ENCODE measurements around the gene ZNF613. TPM values are rescaled to one million over a fixed set of nuclear protein-coding genes. Genes with fewer than 3 reads are reported as not detected.

The ZNF613 gene
- total RNA-seq, 1 donor from 2014 or later, result 6.5 TPM

- H3K27me3 Mint-ChIP-seq (ENCODE audit: low read depth), result no peaks in the 10 kb centered on the region
- no peak overlapping the region for H3K27ac Mint-ChIP-seq (ENCODE audit: unreplicated experiment)
- TF ChIP-seq, protein P1, sequence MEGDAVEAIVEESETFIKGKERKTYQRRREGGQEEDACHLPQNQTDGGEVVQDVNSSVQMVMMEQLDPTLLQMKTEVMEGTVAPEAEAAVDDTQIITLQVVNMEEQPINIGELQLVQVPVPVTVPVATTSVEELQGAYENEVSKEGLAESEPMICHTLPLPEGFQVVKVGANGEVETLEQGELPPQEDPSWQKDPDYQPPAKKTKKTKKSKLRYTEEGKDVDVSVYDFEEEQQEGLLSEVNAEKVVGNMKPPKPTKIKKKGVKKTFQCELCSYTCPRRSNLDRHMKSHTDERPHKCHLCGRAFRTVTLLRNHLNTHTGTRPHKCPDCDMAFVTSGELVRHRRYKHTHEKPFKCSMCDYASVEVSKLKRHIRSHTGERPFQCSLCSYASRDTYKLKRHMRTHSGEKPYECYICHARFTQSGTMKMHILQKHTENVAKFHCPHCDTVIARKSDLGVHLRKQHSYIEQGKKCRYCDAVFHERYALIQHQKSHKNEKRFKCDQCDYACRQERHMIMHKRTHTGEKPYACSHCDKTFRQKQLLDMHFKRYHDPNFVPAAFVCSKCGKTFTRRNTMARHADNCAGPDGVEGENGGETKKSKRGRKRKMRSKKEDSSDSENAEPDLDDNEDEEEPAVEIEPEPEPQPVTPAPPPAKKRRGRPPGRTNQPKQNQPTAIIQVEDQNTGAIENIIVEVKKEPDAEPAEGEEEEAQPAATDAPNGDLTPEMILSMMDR (IDR thresholded peaks at IDR 0.05), result no peak
- no peaks in the 10 kb centered on the region for H3K4me1 Mint-ChIP-seq (ENCODE audit: low read depth)
- no peak overlapping the region for H3K4me3 Mint-ChIP-seq (ENCODE audit: unreplicated experiment)
- H3K36me3 Mint-ChIP-seq (ENCODE audit: low read depth), result peaks cover 78% of the 10 kb centered on the region
- peaks cover 79% of the 10 kb centered on the region for H3K9me3 Mint-ChIP-seq (ENCODE audit: low read depth)
- no peak for DNase-seq (ENCODE audit: low spot score)
Measured at GRCh38 chr19:51993422-51993821, 66.2 kb downstream of the ZNF613 start.

- H3K4me3 Mint-ChIP-seq (ENCODE audit: unreplicated experiment), result no peak overlapping the region
- no peaks in the 10 kb centered on the region for H3K27me3 Mint-ChIP-seq (ENCODE audit: low read depth)
- H3K4me1 Mint-ChIP-seq (ENCODE audit: low read depth), result no peaks in the 10 kb centered on the region
- TF ChIP-seq, protein P1 (IDR thresholded peaks at IDR 0.05), result no peak
- peaks cover 75% of the 10 kb centered on the region for H3K9me3 Mint-ChIP-seq (ENCODE audit: low read depth)
- H3K36me3 Mint-ChIP-seq (ENCODE audit: low read depth), result peaks cover 80% of the 10 kb centered on the region
- H3K27ac Mint-ChIP-seq (ENCODE audit: unreplicated experiment), result no peak overlapping the region
- DNase-seq (ENCODE audit: low spot score), result no peak
Measured at GRCh38 chr19:51994048-51994644, 66.9 kb downstream of the ZNF613 start.

Other genes with a start within 250 kb of the ZNF613 start
- gene SPACA6, start 234.1 kb upstream of the ZNF613 start, total RNA-seq, result 20.4 to 39.5 TPM (median 24.3 TPM) in 3 replicates
- not detected in 3 replicates for gene HAS1, start 203.5 kb upstream of the ZNF613 start, total RNA-seq
- not detected in 3 replicates for gene FPR1, start 175.6 kb upstream of the ZNF613 start, total RNA-seq
- gene FPR2, start 166.3 kb upstream of the ZNF613 start, total RNA-seq, result not detected in 3 replicates
- not detected in 3 replicates for gene FPR3, start 132.3 kb upstream of the ZNF613 start, total RNA-seq
- 11.2 to 17.4 TPM (median 11.2 TPM) in 3 replicates for gene ZNF577, start 39.5 kb upstream of the ZNF613 start, total RNA-seq
- gene ZNF649, start 22.5 kb upstream of the ZNF613 start, total RNA-seq, result 10.7 to 13.7 TPM (median 11.2 TPM) in 3 replicates
- 5.6 to 10.3 TPM (median 7.0 TPM) in 3 replicates for gene ZNF350, start 59.4 kb downstream of the ZNF613 start, total RNA-seq
- gene ZNF615, start 80.7 kb downstream of the ZNF613 start, total RNA-seq, result 8.5 to 10.8 TPM (median 9.8 TPM) in 3 replicates
- gene ZNF614, start 100.9 kb downstream of the ZNF613 start, total RNA-seq, result 6.0 to 8.3 TPM (median 7.4 TPM) in 3 replicates
- gene ZNF432, start 121.4 kb downstream of the ZNF613 start, total RNA-seq, result 9.7 to 22.2 TPM (median 10.0 TPM) in 3 replicates
- 24.3 to 46.8 TPM (median 26.4 TPM) in 3 replicates for gene ZNF841, start 168.3 kb downstream of the ZNF613 start, total RNA-seq
- 12.8 to 18.6 TPM (median 13.6 TPM) in 3 replicates for gene ZNF616, start 212.5 kb downstream of the ZNF613 start, total RNA-seq
- gene ZNF836, start 244.1 kb downstream of the ZNF613 start, total RNA-seq, result 14.5 to 18.1 TPM (median 14.7 TPM) in 3 replicates